HCEC 1CT (cell line): ENCODE data around the gene COPG2.
A peak's percentile ranks its signal among the peaks of the same experiment; 100 is the strongest.
"Not testable (repeated sequence)": the region's sequence is repeated elsewhere in the genome, so short reads cannot be mapped to it uniquely, and the experiment has no call there.

ENCODE experiments used
- DNase-seq: peaks from one replicate; pipeline ENCODE4 v3.0.0-alpha.2; 2017

COPG2 gene

DNA sequence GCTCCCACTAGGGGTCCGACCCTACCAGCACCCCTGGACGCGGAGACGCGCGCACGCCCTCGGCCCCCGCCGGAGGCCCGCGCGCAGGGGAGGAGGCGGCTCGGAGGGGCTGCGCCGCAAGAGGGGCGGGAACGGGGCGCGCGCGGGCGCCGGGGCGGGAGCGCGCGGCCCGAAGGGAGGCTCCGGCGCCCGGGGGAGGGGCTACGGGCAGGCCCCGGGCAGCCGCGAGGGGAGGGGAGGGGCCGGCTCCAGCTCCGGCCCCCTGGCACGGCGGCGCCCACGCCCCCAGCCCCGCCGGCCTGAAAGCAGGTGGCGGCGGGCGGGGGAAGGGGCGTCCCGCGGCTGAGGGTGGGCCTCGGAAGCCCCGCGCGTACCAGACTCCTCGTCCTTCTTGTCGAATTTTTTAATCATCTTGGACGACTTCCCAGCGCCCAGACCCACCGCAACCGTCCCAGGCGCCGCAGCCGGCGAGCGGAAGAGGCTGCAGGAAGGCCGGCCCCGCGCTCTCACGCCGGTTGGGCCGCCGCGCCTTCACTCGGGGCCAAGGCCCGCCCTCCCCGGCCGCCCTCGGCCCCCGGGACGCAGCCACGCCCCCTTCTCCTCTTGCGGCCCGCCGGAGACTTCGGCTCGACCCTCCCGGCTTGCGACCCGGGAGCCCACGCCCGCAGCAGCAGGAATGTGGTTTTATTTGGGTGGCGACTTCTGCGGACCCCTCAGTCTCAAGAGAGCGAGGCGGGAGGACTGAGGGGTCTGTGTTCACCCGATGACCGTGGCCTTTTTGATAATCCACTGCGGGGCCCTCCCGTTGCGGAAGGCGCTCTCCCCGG, at the start of gene COPG2:
Gene COPG2 (minus strand): TSS at position 491 of the 827 bp plus-strand sequence. CDS start 80 bp downstream, at position 411.
- DNase-seq = peak; percentile 79

- no peak for DNase-seq
Observed at GRCh38 chr7:130712416-130712815, 43.9 kb upstream of the COPG2 start.

GRCh38 chr7:130708766-130709165, 40.2 kb upstream of the COPG2 start:
- no peak for DNase-seq

DNA sequence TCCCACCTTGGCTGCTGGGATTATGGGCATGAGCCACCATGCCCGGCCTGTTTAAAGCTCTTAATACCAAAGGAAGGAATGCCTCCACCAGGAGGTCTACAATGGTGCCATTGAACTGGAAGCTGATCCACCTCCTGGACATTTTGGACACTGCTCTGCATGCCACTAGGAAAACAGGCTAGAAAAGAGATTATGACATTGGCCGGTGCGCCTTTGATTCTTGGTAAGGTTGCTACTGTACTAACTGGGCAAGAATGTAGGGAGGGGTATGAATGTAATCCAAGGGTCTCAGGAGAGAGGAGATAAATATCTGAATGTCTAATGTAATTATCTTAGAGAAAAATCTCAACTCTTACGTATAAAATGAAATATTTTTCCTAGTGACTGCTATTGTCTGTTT, 39.5 kb upstream of the COPG2 start:
- DNase-seq = no peak

DNA sequence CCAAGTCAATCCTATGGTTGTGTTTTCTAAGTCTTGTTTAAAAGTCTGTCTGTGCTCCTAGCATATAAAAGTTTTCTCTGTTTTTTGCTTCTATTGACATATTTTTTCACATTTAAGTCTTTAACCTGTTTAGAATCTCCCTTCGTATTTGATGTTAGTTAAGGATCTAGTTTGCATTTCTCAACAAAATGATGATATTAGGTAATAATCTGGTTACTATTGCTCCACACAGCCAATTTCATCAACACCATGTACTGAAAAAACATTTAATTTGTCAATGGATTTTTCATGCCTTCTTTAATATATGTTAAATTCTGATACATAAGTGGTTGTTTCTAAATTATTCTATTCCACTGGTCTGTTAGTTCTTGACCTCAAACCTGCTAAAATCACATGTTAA, 35.3 kb upstream of the COPG2 start:
- peak; percentile 7 for DNase-seq

DNA sequence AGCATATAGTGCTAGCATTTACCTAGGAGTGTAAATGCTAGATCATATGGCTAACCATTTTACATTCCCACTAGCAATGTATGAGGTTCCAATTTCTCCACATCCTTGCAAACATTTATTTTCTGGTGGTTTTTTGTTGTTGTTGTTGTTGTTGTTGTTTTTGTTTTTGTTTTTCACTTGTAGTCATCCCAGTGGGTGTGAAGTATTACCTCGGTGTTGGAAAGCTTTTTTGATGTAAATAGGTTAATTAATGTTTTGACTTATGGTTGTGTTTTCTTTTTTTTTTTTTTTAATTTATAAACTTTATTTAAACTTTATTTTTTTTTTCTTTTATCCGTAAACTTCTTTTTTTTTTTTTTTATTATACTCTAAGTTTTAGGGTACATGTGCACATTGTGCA, 33.1 kb upstream of the COPG2 start:
- no peak for DNase-seq

DNA sequence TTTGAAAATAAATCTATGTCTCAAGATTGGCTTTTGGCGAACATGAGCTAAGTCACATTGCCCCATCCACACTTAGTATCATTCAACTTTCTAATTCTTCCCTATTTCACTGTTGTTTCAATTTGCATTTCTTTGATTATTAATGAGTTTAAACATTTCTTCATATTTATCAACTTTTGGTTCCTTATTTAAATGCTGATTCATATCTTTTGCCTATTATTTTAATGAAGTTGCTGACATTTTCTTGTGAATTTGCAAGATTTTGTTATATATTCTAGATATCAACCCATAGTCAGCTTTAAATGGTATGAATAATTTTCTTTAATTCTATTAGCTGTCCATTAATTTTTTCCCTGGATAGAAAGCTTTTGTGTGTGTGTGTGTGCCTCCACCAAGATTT, 32.2 kb upstream of the COPG2 start:
- DNase-seq = no peak

DNA sequence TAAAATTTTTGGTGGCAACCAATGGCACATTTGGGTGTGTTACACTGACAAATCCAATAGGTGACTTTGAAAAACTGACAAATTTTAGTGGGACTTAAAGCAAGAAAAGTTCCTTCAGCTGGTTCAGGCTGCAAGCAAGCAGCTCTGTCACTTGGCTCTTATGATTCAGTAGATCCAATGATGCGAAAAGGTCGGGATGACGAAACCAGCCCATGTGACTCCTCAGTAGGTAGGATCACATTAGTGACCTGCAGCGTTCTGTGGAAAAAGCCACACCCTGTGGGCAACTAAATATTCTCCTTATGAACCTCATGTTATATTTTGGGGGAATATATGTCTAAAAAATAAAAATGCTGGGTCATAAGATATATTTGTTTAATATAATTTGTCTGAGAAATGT, 31.1 kb upstream of the COPG2 start:
- DNase-seq = no peak

DNA sequence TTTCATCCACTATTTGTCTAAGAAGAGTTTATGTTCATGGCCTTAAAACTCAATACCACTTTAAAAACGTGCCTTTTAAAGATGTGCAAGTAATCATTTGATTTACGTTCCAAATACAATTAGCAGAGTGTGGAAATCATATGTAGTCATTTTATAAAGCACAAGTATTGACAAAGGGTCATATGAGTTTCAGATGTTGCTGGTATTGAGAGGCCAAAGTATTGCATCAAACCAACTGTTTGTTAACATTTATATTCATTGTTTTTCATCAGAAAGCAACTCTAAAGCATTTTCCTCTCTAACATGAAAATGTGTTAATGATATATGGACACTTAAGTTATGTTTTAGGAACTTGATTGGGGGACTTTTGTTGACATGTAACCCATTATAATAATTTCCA, 29.3 kb upstream of the COPG2 start:
- DNase-seq = no peak

- peak; percentile 61 for DNase-seq
Observed at GRCh38 chr7:130695840-130696239, 27.3 kb upstream of the COPG2 start.

GRCh38 chr7:130692396-130692795, 23.8 kb upstream of the COPG2 start:
- not testable (repeated sequence) for DNase-seq

DNA sequence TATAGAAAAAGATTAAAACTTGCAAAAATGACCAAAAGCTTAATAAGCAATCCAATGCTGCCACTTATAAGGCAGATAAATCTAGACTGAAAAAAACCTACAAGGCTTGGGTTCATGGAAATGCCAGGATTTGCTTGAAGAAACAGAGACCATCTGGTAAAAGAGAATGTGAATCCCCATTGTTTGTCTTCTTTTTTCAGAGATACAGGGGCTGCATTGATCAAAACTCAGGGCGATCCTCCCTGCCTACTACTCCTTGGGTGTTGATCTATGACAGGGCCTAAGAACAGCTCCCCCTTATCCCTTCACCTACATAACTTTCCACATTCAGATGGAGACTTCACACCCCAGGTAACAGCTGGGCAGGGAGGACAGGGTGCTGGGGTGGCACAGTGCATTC, 21.1 kb upstream of the COPG2 start:
- DNase-seq = no peak

DNA sequence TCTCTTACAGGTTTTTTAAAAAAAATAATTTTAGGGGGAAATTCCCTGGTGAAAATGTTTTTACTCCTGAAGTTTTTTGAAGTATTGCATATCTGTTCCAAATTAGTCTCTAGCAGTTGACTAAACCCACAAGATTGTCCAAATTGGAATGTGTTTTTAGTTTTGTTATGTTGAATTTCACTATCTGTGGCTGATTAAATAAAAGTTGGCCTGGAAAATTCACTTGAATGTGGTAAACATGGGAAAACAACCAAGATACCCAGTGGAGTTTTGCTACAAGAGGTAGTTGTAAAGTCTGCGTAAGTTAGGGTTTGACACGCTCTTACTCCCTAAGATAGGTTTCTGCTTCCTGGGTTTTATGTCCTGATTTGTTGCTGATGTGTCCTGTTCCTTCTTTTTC, 14.5 kb upstream of the COPG2 start:
- no peak for DNase-seq

- no peak for DNase-seq
Observed at GRCh38 chr7:130674456-130674855, 5.9 kb upstream of the COPG2 start.

- peak; percentile 14 for DNase-seq
Observed at GRCh38 chr7:130673066-130673465, 4.5 kb upstream of the COPG2 start.

DNA sequence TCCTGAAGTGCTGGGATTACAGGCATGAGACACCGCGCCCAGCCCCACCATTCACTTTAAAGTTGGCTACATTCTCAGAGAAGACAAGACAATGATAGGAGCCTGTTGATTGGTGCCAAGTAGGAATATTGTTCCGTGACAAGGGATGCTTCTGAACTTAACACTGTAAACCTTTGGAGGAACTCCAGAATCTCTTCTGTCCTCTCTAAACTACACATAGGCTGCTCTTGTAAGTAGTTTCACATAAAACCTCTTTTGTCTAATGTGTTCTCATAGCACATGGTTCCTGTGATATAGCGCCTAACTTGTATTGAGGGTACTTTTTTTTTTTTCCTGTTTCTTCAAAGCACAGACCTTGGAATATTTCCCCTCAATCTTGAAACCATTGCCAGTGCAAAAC, 3.6 kb upstream of the COPG2 start:
- DNase-seq = no peak

- peak; percentile 2 for DNase-seq
Observed at GRCh38 chr7:130669085-130669700, 645 bp upstream of the COPG2 start.

DNA sequence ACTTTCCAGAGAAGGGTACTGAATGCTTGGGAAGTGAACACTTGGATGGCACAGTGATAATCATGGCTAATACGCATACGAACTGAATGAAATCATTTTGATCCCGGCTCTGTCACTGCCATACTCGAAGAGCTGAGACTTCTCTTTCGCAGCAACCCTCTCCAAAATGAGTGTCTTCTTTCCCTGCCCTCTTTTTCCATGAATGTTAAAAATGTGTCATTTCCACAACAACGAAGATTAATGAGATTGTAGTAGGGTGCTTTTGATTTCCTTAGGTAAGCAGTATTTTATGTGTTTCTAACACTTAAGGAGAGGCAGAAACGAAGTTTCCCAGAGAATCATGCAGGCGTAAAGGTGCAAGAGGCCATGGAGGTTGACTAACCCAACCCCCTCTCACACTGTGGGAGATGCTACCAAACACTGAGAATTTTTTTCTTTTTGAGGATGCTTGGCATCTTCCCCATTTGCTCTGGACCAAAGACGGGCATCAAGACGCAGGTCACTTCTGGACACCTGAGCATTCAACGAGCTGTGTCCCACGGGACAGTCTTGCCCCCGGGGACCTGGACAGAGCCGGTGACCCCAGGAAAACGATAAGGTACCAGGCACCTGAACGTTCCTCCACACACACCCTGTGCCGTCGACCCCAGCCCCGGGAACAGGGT, 823 bp downstream of the COPG2 start:
- no peak for DNase-seq

- DNase-seq = no peak
Observed at GRCh38 chr7:130662426-130662825, 6.1 kb downstream of the COPG2 start.

DNA sequence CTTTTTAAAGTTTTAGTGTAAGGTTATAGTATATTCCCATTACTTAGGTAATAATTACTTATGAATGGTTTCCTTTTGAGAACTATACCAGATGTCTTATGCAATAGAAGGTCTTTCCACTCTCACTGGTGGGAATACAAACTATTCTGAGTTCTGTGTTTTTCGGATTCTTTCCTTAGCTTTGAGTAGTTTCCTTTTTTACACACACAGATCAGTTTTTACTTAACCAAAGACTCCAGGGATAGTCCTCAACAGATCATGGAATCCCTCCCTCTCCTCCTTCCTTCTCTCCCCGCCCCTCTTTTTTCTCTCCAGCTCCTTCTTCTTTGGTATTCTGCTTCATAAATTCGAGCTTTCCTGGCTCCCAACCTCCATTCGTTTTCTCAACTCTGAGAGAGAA, 13.3 kb downstream of the COPG2 start:
- no peak for DNase-seq

DNA sequence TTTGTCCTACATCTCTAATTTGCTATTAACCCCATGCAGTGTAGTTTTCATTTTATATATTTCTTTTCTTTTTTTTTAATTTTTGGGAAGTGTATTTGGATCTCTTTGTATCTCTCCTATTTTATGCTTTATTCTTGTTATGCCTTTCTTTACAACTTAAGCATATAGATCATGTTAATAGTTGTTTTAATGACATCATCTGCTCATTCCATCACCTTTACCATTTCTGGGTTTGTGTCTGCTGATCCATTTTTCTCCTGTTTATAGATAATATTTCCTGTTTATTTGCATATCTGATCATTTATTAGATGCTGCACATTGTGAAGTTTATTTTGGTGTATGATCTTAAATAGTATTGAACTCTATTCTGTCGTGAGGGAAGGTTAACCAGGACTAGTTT, 13.7 kb downstream of the COPG2 start:
- DNase-seq = no peak

DNA sequence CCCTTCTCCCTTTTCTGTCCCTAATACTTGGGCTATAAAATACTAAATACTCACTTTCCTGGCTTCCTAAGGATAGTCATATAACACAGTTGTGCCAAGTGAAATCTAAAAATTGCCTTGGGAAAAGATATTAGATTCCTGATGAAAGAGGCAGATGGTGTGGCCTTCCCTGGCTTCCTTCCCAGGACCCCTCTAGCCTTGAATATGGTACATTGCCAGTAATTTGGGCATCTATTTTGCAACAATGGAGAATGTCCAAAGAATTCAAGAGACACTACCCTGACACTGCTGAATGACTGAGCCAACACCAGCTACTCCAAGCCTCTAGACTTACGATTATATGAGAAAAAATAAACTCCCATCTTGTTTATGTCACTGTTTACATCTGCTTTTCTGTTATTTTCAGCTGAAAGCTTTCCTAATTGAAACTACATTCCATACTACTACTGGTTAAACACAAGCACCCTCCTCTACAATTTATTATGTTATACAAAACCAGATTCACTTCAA, 17.9 kb downstream of the COPG2 start:
- DNase-seq = no peak

GRCh38 chr7:130649004-130649790, 19.4 kb downstream of the COPG2 start:
- peak; percentile 77 for DNase-seq
